ENCODE results near the gene HIVEP1.

The HIVEP1 gene

GRCh38 chr6:12208673-12209072, 196.6 kb downstream of the HIVEP1 start:
- H3K4me3 ChIP-seq (ENCODE audit: low read length) = no peak overlapping the region
- H3K9me3 ChIP-seq (replicated peaks; ENCODE audit: low read length) = no peaks in the 10 kb centered on the region
- H3K4me2 ChIP-seq (ENCODE audit: low read length) = no peak overlapping the region
- no peaks in the 10 kb centered on the region for H3K36me3 ChIP-seq (ENCODE audit: insufficient read depth, low read length)
- no peak overlapping the region for H3K9ac ChIP-seq (ENCODE audit: low read depth, low read length)
- no peaks in the 10 kb centered on the region for H3K27me3 ChIP-seq (ENCODE audit: control insufficient read depth, insufficient read depth, low read length)
- no peaks in the 10 kb centered on the region for H3K4me1 ChIP-seq (ENCODE audit: control insufficient read depth, insufficient read depth, low read length)

All from skeletal muscle satellite cell (primary cell).